ENCODE data around the gene KIR2DL1. TPM values are rescaled to one million over a fixed set of nuclear protein-coding genes. Genes with fewer than 3 reads are reported as not detected.
"Not testable (repeated sequence)": the region's sequence is repeated elsewhere in the genome, so short reads cannot be mapped to it uniquely, and the experiment has no call there.

KIR2DL1 gene
- total RNA-seq, 1 donor from 2014 or later = not detected

- no peaks in the 10 kb centered on the region for H3K36me3 ChIP-seq (ENCODE audit: control insufficient read depth in 3 of 3, insufficient read depth in 3 of 3, low read length in 3 of 3)
- no peak overlapping the region for H3K4me3 ChIP-seq (ENCODE audit: low read length in 3 of 3)
- no peak overlapping the region for H3K27ac ChIP-seq (ENCODE audit: low read depth, low read length)
- no peaks in the 10 kb centered on the region for H3K27me3 ChIP-seq (ENCODE audit: control insufficient read depth in 3 of 3, insufficient read depth in 3 of 3, low read length in 3 of 3)
- H3K9me3 ChIP-seq (ENCODE audit: control insufficient read depth in 3 of 3, low read length in 3 of 3) = no peaks in the 10 kb centered on the region
- no peaks in the 10 kb centered on the region for H3K4me1 ChIP-seq (ENCODE audit: control insufficient read depth in 3 of 3, insufficient read depth in 3 of 3, low read length in 3 of 3)
- no peak overlapping the region for H3K9ac ChIP-seq (ENCODE audit: low read depth in 1 of 3, low read length in 3 of 3)
These were observed 48.3 kb downstream of the KIR2DL1 start for GRCh38 chr19:54817670-54818536.

GRCh38 chr19:54824416-54824815 is 54.8 kb downstream of the KIR2DL1 start:
- H3K9me3 ChIP-seq (ENCODE audit: control insufficient read depth in 3 of 3, low read length in 3 of 3); H3K27me3 ChIP-seq (ENCODE audit: control insufficient read depth in 3 of 3, insufficient read depth in 3 of 3, low read length in 3 of 3); H3K27ac ChIP-seq (ENCODE audit: low read depth, low read length); H3K4me3 ChIP-seq (ENCODE audit: low read length in 3 of 3); H3K36me3 ChIP-seq (ENCODE audit: control insufficient read depth in 3 of 3, insufficient read depth in 3 of 3, low read length in 3 of 3); H3K4me1 ChIP-seq (ENCODE audit: control insufficient read depth in 3 of 3, insufficient read depth in 3 of 3, low read length in 3 of 3); H3K9ac ChIP-seq (ENCODE audit: low read depth in 1 of 3, low read length in 3 of 3): not testable (repeated sequence)

- H3K4me1 ChIP-seq (ENCODE audit: control insufficient read depth in 3 of 3, insufficient read depth in 3 of 3, low read length in 3 of 3); H3K4me3 ChIP-seq (ENCODE audit: low read length in 3 of 3); H3K9me3 ChIP-seq (ENCODE audit: control insufficient read depth in 3 of 3, low read length in 3 of 3); H3K36me3 ChIP-seq (ENCODE audit: control insufficient read depth in 3 of 3, insufficient read depth in 3 of 3, low read length in 3 of 3); H3K27me3 ChIP-seq (ENCODE audit: control insufficient read depth in 3 of 3, insufficient read depth in 3 of 3, low read length in 3 of 3); H3K9ac ChIP-seq (ENCODE audit: low read depth in 1 of 3, low read length in 3 of 3); H3K27ac ChIP-seq (ENCODE audit: low read depth, low read length): not testable (repeated sequence)
These were observed 55.7 kb downstream of the KIR2DL1 start for GRCh38 chr19:54825326-54825725.

- not testable (repeated sequence) for H3K36me3 ChIP-seq (ENCODE audit: control insufficient read depth in 3 of 3, insufficient read depth in 3 of 3, low read length in 3 of 3); H3K4me1 ChIP-seq (ENCODE audit: control insufficient read depth in 3 of 3, insufficient read depth in 3 of 3, low read length in 3 of 3); H3K27me3 ChIP-seq (ENCODE audit: control insufficient read depth in 3 of 3, insufficient read depth in 3 of 3, low read length in 3 of 3)
These were observed 58.5 kb downstream of the KIR2DL1 start for GRCh38 chr19:54828064-54828463.

GRCh38 chr19:54832496-54832895 is 62.9 kb downstream of the KIR2DL1 start, which contains the start of gene KIR2DS4:
Gene KIR2DS4 (plus strand): TSS chr19:54832676.
- not testable (repeated sequence) for H3K4me3 ChIP-seq (ENCODE audit: low read length in 3 of 3); H3K27ac ChIP-seq (ENCODE audit: low read depth, low read length); H3K9me3 ChIP-seq (ENCODE audit: control insufficient read depth in 3 of 3, low read length in 3 of 3); H3K27me3 ChIP-seq (ENCODE audit: control insufficient read depth in 3 of 3, insufficient read depth in 3 of 3, low read length in 3 of 3); H3K4me1 ChIP-seq (ENCODE audit: control insufficient read depth in 3 of 3, insufficient read depth in 3 of 3, low read length in 3 of 3); H3K9ac ChIP-seq (ENCODE audit: low read depth in 1 of 3, low read length in 3 of 3); H3K36me3 ChIP-seq (ENCODE audit: control insufficient read depth in 3 of 3, insufficient read depth in 3 of 3, low read length in 3 of 3)

More at GRCh38 chr19:54828064-54828463, 58.5 kb downstream of the KIR2DL1 start:
- not testable (repeated sequence) for H3K4me3 ChIP-seq (ENCODE audit: low read length in 3 of 3); H3K9me3 ChIP-seq (ENCODE audit: control insufficient read depth in 3 of 3, low read length in 3 of 3); H3K9ac ChIP-seq (ENCODE audit: low read depth in 1 of 3, low read length in 3 of 3); H3K27ac ChIP-seq (ENCODE audit: low read depth, low read length)

Small RNA genes lying within 50 kb of the gene (small RNA-seq; reads per million reads assigned to genes)
- not detected for gene KIR3DP1

Other genes starting within 250 kb of the KIR2DL1 start
- gene LILRA2, start 196.0 kb upstream of the KIR2DL1 start, total RNA-seq = 1.0 TPM
- not detected for gene LILRA1, start 176.2 kb upstream of the KIR2DL1 start, total RNA-seq
- 1.0 TPM for gene LILRB1, start 139.3 kb upstream of the KIR2DL1 start, total RNA-seq
- 0.52 TPM for gene LILRB4, start 106.8 kb upstream of the KIR2DL1 start, total RNA-seq
- not detected for gene KIR3DL3, start 45.4 kb upstream of the KIR2DL1 start, total RNA-seq
- not detected for gene KIR2DL3, start 31.3 kb upstream of the KIR2DL1 start, total RNA-seq
- not detected for gene KIR2DL4, start 33.8 kb downstream of the KIR2DL1 start, total RNA-seq
- gene KIR3DL1, start 46.7 kb downstream of the KIR2DL1 start, total RNA-seq = not detected
- not detected for gene KIR2DS4, start 62.9 kb downstream of the KIR2DL1 start, total RNA-seq
- gene KIR3DL2, start 80.7 kb downstream of the KIR2DL1 start, total RNA-seq = not detected
- 1.0 TPM for gene FCAR, start 104.4 kb downstream of the KIR2DL1 start, total RNA-seq
- not detected for gene NCR1, start 136.4 kb downstream of the KIR2DL1 start, total RNA-seq
- not detected for gene NLRP7, start 177.7 kb downstream of the KIR2DL1 start, total RNA-seq
- gene NLRP2, start 196.6 kb downstream of the KIR2DL1 start, total RNA-seq = 3.7 TPM

Measured in skeletal muscle tissue (tissue), 5 donors.